Inflammatory macrophage treated with lipopolysaccharide for 4 hours (primary cell): ENCODE results near the gene CYP2A6.
A peak's percentile ranks its signal among the peaks of the same experiment; 100 is the strongest.
"Not testable (repeated sequence)": the region's sequence is repeated elsewhere in the genome, so short reads cannot be mapped to it uniquely, and the experiment has no call there.

Source experiments
- DNase-seq: peaks from one replicate; pipeline ENCODE4 v3.0.0-alpha.2; 2020

CYP2A6 gene

GRCh38 chr19:40842997-40843652, 7.1 kb downstream of the CYP2A6 start:
- not testable (repeated sequence) for DNase-seq

DNA sequence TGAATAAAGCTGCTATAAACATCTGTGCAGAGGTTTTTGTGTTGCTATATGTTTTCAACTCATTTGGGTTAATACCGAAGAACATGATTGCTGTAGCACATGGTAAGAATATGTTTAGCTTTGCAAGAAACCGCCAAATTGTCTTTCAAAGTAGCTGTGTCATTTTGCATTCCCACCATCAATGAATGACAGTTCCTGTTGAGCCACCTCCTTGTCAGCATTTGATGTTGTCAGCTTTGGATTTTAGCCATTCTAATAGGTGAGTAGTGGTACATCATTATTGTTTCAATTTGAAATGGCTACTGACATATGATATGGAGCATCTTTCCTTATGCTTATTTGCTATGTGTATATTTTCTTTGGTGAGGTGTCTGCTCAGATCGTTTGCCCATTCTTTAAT, 8.2 kb downstream of the CYP2A6 start:
- DNase-seq, result not testable (repeated sequence)

DNA sequence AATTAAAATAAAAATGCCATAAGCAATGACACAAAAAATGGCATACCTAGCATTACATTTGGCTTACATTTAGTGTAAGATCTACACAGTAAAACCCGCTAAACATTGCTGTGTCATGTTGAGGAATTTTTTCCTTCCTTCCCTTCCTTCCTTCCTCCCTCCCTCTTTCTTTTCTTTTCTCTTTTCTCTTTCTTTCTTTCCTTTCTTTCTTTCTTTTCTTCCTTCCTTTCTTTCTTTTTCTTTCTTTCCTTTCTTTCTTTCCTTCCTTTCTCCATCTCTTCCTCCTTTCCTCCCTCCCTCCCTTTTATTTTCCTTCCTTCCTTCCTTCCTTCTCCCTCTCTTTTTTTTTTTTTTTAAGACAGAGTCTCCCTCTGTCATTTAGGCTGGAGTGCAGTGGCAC, 11.8 kb downstream of the CYP2A6 start:
- not testable (repeated sequence) for DNase-seq

DNA sequence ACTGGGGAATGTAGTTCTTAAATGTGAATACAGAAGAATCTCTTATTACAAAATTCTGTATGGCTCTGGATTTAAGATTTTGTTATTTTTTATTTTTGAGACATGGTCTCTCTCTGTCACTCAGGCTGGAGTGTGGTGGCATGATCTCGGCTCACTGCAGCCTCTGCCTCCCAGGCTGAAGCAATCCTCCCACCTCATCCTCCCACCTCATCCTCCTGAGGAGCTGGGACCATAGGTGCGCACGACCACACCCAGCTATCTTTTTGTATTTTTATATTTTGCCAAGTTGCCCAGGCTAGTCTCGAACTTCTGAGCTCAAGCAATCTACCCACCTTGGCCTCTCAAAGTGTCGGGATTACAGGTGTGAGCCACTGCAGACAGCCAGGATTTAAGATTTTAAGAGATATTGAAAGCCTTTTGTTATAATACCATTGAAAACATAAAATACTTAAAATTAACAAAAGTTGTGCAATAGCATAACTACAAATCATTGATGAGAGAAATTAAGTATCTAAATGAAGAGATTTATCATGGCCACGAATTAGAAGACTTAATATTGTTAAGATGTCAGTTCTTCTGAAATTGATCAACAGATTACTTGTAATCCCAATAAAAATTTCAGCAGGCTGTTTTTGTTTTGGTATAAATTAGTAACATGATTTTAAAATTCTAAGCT, 13.4 kb downstream of the CYP2A6 start:
- no peak for DNase-seq

DNA sequence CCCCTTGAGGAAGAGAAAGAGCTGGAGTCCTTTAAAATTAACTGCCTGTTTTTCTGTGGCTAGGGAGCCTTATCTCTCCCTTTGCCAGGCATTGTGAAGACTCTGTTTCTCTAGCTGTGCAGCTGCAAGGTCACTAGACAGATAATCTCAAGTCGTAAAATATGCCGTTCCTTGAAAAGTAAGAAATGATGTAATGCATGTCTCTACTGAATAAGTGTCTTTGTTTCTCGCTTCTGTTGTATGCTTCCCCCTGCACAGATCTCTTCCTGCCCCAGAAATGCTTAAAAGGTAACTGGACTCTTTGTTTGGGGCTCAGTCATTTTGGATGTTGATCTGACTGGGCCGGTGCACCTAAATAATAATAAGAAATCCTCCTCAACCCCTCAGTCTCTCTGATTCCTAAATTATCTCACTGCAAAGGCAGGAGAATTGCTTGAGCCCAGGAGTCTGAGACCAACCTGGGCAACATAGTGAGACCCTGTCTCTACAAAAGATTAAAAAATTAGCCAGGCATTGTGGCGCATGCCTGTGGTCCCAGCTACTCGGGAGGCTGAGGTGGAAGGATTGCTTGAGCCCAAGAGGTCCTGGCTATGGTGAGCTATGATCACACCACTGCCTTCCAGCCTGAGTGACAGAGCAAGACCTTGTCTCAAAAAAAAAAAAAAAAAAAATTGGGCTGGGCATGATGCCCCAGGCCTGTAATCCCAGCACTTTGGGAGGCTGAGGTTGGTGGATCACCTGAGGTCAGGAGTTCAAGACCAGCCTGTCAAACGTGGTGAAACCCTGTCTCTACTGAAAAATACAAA, 16.3 kb downstream of the CYP2A6 start:
- DNase-seq, result not testable (repeated sequence)

DNA sequence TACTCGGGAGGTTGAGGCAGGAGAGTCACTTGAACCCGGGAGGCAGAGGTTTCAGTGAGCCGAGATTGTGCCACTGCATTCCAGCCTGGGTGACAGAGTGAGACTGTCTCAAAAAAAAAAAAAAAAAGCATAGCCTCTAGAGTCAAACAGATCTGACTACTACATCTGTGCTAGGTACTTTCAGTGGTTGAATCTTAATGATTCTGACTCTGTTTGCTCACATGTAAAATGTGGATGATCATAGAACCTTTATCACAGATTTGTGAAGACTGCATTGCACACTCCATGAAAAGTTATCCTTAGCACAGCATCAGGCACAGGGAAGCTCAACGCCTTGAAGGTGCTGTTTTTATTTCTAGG, 17.8 kb downstream of the CYP2A6 start:
- not testable (repeated sequence) for DNase-seq

DNA sequence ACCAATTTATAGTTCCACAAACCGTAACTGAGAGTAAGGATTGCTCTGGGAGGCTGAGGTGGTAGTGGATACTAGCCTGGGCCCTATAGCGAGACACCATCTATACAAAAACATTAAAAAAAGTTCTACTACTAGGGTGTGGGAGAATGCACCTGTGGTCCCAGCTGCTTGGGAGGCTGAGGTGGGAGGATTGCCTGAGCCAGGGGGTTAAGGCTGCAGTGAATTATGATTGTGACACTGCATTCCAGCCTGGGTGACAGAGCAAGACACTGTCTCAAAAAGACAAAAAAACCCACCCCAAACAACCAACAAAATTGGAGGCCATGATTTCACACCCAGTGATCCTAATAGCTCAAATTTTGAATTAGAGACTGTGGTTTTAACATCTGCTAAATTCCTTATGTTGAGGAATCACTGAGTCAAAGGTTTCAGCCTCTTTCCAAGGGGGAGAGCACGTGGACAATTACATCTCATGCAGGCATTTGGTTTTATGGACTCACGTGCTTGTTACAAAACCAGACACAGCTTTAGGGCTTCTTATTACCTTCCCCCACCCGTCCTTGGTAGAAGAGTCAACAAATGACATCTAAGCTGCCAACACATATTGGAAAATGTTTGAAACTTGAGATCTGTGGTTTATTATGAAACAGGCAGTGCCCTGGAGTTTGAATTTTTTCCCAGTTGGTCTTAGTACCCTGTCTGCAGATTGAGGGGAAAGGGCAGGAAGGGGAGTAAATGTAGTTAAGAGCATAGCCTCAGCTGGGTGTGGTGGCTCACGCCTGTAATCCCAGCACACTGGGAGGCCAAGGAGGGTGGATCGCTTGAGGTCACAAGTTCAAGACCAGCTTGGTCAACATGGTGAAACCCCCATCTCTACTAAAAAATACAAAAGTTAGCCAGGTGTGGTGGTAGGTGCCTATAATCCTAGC, 18.5 kb downstream of the CYP2A6 start:
- DNase-seq, result peak; percentile 65

GRCh38 chr19:40830741-40831140, 19.5 kb downstream of the CYP2A6 start:
- DNase-seq, result not testable (repeated sequence)

DNA sequence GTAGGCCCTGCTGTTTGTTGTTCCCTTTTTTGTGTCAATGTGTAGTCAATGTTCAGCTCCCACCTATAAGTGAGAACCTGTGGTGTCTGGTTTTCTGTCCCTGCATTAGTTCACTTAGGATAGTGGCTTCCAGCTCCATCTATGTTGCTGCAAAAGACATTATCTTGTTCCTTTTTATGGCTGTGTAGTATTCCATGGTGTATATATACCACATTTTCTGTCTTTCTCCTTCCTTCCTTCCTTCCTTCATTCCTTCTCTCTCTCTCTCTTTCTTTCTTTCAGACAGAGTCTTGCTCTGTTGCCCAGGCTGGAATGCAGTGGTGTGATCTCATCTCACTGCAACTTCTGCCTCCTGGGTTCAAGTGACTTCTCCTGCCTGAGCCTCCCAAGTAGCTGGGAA, 21.0 kb downstream of the CYP2A6 start:
- DNase-seq, result no peak

DNA sequence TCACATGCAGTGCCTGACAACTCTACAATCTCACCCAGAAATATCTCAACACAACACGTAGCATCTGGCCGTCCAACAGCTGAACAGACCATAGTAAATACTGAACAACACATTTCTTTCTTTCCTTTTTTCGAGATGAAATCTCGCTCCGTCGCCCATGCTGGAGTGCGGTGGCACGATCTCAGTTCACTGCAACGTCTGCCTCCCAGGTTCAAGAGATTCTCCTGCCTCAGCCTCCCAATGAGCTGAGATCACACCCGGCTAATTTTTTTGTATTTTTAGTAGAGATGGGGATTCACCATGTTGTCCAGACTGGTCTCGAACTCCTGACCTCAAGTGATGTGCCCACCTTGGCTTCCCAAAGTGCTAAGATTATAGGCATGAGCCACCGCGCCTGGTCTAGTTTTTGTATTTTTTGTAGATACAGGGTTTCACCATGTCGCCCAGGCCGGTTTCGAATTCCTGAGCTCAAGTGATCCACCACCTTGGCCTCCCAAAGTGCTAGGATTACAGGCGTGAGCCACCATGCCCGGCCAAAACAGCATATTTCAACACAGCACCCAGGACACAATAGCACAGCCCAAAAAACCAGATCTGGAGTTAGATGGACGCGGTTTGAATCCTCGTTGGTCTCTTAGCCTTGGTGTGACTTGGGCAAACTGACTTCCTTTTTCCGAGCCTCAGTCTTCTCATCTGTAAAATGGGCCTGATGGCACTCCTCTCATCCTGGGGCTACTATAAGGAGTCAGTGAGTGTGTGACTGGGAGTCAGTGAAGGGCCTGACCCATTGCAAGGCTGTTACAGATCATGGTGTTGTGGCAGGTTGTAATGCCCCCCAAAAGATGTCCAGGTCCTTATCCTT, 22.6 kb downstream of the CYP2A6 start:
- no peak for DNase-seq

GRCh38 chr19:40826699-40827385, 23.4 kb downstream of the CYP2A6 start:
- DNase-seq, result not testable (repeated sequence)

- not testable (repeated sequence) for DNase-seq
Measured at GRCh38 chr19:40826312-40826698, 23.9 kb downstream of the CYP2A6 start.

- DNase-seq, result not testable (repeated sequence)
Measured at GRCh38 chr19:40825460-40826095, 24.7 kb downstream of the CYP2A6 start.

DNA sequence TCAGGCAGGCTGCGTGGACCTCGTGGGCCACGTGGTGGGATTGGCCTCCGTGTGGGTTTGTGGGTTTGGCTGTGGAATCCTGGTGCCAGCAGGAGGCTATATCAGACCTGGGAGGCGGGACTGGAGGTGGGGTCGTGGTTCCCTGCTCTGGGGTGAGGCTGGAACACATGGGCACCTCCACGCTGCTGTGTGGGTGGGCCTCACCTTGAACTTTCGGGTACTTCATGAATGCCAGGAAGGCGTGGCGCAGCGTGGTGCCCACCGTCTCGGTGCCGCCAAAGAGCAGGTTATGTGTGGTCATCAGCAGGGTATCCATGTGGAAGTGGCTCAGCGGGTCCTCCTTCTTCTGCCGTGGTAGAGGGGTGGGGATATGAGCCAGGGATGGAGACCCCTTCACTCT, 25.3 kb downstream of the CYP2A6 start:
- DNase-seq, result not testable (repeated sequence)

GRCh38 chr19:40822704-40823553, 27.3 kb downstream of the CYP2A6 start:
- DNase-seq, result peak; percentile 71

DNA sequence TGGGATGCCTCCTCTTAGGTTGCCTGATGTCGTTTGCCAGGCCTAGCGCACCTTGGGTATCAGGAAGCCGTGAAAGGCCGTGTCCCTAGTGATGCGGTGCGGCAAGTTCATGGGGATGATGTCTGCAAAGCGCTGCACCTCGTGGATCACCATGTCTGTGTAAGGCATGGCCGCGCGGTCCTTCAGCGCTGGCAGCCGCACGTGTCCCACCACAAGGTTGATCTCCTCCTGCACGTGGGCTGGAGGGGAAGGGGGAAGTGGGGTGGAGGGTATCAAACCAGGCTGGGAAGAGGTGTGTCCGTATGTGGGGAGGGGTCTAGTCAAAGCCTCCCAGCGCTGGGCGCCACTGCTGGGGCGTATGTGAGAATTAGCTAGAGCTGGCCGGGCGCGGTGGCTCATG, 28.1 kb downstream of the CYP2A6 start:
- no peak for DNase-seq

GRCh38 chr19:40819479-40820234, 30.6 kb downstream of the CYP2A6 start:
- DNase-seq, result peak; percentile 53

DNA sequence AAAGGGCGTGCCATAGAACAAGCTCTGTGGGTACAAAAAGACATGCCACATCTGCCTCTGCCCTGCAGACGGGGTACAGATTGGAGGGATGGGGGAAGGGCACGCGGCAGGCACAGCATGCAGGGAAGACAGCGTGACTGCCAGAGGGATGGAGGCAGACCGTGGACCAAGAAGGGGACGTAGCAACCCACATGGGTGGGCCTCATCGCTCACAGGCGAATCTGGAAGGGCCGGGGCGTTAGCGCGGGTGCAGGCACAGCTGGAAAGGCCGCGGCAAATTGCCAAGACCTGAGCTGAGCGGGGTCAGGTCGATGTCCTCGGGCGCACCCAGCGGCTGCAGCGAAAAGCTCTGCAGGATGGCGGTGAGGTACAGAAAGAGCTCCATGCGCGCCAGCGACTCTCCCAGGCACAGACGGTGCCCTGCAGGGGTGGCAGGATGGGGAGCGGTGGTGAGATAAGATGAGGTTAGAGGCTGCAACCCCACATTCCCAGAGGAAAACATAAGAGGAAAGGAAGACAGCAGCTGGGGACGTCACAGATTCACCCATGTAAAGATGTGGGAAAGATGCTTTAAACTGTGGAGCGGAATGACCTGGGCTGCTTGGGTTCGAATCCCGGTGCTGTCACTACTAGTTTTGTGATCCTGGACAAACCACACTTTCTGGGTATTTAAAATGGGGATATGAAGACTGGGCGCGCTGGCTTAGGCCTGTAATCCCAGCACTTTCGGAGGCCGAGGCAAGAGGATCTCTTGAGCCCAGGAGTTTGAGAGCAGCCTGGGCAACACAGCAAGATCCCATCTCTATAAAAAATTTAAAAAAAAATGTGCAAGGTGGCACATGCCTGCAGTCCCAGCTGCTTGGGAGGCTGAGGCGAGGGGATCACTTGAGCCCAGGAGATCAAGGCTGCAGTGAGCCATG, 31.5 kb downstream of the CYP2A6 start:
- DNase-seq, result peak; percentile 67
